Activated CD4-positive, alpha-beta T cell treated with anti-CD3 and anti-CD28 coated beads, Interleukin-2, Interleukin-6, amounts not matched to agents 100 ng/mL and 50 ng/mL, durations not matched to agents 16 hours and 8 hours (primary cell): Measurements from ENCODE around the gene MTCH1.

Experiments used
- DNase-seq: peaks from one replicate; pipeline ENCODE4 v3.0.0-alpha.2; 2020

Gene MTCH1

DNA sequence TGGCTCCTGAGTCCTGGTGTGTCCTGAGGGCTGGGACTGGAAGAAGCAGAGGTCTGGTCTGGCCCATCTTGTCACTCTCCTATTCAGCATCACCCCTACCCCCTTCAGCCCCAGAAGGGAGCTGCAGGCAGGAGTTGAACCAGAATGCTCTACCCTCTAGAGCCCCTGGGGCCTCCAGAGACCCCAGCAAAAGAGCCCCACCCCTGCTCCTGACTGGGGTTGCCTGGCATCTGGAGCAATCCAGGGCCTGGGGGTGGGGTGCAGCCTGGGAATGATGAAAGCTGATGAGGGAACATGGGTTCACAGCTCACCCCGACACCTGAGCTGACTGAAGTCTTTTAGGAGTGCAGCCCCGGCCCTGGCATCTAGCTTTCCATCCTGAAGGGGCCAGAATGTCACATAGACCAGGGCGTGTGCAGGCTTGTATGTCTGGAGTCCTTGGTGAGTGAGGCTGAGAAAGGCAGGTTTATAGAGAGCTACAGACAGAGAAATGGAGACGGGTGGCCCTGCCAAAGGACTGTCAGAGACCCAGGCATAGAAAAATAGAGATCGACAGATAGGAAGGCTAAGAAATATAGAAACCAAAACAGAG is 31.7 kb upstream of the MTCH1 start:
- no peak for DNase-seq

DNA sequence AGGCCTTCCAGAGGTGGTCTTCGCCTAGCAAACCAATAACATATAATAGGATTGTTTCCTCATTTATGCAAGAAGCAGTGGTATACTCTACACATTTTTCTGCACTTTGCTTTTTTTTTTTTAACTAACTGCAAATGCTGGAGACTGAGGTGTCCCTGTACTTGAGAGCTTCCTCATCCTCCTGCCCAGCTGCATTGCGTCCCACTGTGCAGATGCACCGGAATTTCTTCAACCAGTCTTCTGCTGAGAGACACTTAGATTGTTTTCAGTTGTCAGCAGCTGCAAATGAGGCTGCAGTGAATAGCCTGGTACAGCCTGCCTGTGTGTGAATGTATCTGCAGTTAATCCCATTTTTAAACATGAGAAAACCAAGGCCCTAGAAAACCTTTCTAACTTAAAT is 31.0 kb upstream of the MTCH1 start:
- DNase-seq, result no peak

DNA sequence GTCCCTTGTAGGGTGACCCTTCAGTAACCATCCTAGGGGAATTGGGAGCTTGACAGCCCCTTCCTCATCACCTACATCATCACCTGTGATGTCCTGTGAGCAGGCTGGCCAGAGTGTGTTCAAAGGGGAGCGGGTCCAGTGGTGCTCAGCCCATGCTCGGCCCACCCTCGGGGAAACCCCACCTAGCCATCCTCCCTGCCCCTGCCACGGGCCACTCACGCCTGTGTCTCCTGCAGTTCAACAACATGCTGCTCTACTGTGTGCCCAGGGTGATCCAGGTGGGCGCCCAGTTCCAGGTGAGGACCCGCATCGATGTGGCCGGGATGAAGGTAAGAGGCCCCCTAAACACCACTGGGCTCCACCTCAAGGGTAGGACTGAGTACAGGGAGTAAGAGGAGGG is 29.5 kb upstream of the MTCH1 start:
- no peak for DNase-seq

DNA sequence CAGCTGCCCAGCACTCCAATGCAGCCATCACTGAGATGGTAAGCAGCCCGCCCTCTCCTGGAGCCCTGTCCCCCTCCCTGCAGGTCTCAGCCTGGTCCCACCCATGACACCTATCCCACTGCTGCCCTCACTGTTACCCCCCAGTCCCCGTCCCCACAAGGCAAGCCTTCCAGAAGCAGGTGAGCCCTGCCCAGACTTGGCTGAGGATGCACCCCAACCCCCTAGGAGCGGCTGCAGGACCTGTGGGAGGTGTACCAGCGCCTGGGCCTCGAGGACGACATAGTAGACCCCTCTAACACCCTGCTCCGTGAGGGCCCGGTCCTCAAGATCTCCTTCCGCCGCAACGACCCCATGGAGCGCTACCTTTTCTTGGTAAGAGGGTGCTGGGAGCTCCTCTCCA is 28.7 kb upstream of the MTCH1 start:
- no peak for DNase-seq

DNA sequence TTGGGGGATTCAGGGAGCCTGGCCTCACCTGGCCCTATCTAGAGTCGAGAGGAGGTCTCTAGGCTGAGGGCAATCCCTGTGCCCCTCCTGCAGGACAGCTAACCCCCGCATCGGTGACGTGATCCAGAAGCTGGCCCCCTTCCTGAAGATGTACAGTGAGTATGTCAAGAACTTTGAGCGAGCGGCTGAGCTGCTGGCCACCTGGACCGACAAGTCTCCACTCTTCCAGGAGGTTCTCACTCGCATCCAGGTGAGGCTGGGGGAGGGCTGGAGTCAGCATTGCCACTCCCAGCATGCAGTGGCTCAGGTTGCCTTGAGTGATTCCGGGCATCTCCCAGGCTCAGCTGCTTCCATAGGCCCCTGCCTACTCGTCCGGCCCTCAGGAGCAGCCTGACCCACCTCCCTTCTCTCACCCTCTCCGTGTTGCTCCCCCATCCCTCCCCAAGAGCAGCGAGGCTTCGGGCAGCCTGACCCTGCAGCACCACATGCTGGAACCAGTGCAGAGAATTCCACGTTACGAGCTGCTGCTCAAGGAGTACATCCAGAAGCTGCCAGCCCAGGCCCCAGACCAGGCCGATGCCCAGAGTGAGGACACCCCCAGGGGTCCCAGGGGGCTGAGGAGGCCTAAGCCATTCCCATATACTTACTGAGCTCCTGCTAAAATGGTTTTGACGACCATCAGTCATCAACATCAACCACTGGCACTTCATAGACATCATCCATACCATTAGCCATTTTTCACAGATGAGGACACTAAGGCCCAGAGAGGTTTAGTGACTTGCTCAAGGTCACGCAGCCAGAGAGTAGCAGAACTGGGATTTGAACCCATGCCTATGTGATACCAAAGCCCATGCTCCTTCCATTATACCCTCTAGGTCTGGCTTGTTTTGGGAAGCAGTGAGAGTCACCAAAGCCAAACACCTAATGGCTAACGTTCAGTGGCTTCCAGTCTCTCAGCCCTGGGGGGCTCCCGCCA is 27.8 kb upstream of the MTCH1 start:
- DNase-seq, result no peak

DNA sequence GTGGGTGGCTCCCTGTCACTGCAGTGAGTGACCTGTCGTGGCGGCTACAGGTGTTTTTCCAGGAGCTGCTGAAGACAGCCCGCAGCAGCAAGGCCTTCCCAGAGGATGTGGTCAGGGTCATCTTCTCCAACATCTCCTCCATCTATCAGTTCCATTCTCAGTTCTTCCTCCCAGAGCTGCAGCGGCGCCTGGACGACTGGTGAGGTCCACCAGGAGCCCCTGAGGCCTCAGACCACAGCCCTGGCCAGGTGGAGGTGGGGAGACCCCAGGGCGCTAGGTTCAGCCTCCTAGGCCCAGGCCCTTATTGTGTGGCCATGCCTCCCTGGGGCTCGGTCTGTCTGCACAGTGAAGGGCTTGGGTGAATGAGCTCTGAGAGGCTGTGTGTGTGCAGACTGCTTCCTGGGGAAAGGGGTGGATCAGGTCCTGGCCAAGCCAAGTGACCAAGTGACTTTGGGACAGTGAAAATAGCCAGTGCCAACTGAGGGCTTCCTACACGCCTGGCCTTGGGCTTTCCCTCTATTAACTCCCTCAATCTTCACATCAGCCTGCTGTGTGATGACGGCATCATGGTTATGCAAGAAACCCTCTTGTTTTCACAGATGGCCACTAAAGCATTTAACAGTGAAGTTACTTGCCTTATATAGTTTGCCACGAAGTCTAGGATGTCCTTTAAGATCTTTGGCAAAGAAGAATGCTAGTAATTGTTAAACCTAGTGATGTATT is 25.8 kb upstream of the MTCH1 start:
- no peak for DNase-seq

DNA sequence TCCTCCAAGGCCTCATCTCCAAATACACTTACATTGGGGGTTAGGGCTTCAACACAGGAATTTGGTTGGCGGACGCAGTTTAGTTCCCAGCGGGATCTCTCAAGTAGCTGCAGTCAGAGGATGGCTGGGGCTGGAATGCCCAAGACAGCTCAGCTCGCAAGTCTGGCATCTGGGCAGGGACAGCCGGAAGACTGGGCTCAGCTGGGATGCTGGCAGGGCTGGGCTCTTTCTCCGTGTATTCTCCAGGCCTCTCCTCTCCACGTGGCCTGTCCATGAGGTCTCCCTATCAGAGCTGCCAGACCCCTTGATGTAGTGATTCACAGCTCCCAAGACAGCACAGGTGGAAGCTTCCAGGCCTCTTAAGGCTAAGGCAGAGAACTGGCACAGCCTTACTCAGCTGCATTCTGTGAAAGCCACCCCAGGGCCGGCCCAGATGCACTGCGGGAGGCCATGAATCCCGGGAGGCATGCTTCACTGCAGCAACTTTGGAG is 24.5 kb upstream of the MTCH1 start:
- DNase-seq, result no peak

DNA sequence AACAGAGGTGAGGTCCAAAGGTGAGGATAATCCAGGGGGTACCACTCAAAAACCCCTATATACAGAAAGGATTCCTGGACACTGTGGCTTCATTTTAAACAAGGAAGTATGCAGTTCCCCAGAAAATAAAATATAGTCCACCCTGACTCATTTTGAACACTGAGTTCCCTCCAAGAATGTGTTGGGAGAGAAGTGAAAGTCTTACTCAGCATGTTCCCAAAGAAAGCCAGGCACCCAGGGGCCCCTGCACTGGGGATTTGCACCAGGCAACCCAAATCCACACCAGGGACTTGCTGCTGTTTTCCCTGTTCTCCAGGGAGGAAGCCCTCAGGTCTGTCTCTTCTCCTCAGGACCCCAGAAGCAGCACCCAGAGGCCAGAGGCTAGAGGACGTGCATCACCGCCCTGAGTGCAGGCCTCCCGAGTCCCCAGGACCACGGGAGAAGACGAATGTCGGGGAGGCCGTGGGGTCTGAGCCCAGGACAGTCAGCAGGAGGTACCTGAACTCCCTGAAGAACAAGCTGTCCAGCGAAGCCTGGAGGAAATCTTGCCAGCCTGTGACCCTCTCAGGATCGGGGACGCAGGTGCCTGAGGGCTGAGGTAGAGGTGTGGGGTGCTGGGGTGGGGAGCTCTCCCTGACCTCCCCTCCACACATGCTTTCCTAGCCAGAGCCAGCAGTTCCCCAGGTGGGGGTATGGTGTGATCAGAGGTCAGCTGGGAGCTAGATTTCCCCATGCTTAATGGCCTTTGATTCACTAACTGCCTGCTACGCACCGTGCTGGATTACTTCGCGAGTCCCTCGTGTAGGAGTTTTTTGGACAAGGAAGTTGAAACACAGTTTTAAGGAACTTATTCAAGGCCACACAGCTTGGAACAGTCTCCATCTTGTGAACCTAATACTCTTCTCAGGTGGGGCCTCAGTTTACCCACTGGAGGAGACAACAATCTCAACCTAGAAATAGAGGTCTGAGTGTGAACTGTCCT is 22.8 kb upstream of the MTCH1 start:
- DNase-seq, result no peak

DNA sequence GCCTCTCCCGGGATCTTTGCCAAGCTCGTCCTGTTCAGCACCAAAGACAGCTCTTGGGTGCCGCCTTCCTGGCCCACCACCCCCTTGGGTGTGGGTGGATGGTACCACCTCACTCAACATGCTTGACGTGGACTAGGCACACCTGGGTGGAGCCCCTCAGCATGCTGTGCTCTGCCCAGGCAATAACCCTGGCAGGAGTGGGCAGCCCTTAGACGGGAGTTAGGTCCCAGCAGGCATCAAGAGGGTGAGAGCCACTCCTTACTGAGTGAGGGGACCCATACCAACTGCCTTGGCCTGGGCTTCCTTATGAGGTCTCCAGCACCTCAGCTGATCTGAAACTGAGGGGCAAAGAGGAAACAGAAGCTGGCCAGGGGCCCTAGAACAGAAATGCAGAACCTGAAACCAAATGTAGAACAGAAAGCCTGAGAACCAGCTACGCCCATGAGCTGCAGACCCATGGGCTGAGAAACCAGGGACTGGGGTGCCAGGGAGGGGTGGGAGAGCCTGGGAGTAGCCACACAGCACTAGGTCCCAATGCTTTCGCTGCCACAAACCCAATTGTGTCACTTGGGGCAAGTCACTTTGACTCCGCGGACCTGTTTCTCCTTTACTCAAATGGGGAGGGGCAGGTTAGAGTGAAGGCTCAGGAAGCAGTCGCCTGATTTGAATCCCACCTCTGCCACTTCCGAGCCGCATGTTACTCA is 21.5 kb upstream of the MTCH1 start:
- DNase-seq, result peak; percentile 32

DNA sequence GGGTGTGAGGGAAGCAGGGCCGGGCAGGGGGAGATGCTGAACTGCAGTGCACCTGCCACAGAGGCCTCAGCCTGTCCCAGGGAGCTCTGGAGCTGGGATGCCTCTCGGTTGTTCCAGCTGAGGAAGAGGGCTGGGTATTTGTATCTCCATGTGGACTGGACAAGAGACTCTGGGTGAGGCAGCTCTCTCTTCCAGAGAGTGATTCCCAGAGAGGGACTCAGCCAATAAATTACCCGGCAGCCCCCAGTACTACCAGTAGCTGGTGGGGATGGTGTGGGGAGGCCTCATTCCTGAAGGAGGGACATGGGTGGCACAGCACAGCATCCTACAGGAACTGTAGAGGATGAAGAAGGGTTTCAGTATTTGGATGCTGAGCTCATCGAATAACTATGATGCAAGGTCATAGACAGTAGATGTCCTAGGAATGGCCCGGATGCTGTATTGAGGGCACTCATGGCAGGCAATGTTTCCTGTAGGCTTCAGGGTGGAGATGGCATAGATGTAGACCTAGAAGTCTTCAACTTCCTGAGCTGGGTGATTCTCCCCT is 20.9 kb upstream of the MTCH1 start:
- DNase-seq, result no peak

DNA sequence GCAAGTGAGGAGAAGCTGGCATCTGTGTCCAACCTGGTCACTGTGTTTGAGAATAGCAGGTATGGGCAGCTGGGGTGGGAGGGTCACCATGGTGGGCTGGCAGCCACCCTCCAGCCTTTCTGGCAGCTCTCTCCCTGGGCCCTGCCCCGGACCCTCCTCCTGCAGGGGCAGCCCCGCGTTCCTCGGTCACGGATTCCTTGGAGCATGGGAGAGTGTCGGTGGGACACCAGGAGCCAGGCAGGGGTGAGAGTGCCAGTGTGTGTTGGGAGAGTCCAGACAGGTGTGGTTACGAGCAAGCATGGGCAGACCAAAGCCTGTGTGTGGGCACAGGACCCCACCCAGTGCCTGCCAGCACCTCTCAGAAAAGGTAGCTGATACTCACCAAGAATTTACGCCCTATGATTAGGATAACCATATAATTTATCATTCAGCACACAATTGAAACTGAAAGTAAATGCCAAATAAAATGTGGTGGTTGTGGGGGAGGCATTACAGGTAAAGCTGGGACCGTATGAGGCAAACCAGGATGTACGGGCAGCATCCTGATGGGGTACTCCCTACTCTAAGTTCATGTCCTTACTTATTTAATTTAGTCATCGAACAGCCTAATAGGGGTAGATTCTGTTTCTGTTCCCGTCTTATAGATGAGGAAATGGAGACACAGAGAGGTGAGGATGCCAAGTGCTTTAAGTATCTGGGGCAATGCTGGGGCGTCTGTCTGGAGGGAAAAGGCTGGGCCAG is 20.0 kb upstream of the MTCH1 start:
- no peak for DNase-seq

DNA sequence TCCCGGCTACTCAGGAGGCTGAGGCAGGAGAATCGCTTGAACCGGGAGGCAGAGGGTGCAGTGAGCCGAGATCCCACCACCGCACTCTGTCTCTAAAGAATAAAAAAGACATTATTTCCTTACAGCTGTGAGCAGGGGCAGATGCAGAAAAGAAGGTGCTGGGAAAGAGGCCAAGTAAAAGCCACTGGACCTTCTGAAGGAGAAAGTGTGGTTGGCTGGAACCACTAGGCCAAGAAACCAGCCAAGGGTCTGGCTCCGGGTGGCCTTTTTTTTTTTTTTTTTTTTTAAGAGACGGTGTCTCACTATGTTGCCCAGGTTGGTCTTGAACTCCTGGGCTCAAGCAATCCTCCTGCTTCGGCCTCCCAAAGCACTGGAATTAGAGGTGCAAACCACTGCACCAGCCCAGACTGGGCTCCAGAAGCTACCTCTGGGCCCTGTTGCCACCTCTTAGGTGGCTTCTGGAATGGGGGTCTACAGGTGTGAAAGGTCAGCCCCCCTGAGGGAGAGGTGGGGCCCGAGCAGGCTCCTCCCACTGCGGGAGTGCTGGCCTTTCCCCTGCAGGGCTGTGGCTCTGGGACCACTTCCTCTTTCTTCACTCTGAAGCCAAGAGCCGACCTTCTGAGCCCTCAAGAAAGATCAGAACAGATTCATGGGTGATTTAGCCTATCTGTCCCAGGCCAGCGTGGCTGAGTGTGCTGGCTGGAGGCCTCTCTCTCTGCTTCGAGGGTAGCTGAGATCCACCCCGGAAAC is 19.2 kb upstream of the MTCH1 start, which contains the start of gene FGD2:
Gene FGD2 (plus strand): TSS at position 595 of the 750 bp plus-strand sequence. CDS start 163 bp downstream, outside the sequence.
- DNase-seq, result no peak

DNA sequence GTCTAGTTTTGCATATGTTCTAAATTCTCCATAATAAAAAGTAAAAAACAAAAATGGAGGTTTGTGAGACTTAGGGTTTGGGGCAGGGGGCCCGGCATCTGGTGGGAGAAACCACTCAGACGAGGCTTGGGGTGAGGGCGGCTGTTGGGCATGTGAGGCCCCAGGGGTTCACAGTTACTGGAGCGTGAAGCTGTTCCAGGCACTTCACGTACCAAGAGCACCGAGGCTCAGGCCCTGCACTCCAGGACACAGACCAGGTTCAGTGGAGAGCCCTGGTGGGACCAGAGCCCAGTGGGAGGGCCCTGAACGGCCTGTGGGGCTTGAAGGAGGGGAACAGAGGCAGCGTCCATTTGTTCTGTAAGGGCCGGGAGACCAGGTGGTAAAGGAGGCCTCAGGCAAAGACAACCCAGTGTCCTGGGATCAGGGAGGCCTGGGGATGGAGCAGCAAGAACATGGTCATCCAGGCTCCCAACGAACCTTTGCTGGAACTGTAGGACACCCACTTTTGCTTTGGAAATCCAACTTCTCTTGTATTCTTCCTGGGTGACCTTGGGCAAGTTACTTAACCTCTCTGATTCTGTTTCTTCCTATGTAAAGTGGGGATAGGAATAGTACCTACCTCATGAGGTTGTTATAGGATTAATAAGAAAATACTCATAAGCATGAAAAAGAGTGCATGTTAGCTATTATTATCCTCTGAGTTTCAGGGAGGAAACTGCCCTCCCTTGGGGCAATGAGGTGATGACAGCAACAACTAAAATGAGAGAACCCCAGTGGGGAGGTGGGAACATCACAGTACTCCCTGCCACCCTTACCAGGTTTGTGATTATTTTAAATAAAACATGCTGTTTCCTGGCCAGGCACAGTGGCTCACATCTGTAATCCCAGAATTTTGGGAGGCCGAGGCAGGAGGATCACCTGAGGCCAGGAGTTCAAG is 18.3 kb upstream of the MTCH1 start:
- no peak for DNase-seq

DNA sequence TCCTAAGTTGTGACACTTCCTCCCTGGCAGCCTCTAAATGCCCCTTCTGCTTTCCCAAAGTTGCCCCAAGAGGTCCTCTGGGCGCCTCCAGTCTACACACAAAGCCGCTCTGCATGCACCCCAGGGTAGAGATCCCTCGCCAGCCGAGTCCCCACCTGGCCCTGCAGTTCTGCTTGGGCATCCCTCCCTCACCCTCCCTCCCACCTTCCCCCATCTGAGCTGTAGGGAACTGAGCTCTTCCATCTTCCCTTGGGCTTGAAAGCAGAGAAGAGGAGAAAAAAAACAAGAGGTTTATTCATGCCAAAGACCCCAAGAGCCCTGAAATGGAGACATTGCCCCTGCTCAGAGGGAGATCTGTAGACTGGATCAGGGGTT is 13.7 kb upstream of the MTCH1 start:
- DNase-seq, result no peak

DNA sequence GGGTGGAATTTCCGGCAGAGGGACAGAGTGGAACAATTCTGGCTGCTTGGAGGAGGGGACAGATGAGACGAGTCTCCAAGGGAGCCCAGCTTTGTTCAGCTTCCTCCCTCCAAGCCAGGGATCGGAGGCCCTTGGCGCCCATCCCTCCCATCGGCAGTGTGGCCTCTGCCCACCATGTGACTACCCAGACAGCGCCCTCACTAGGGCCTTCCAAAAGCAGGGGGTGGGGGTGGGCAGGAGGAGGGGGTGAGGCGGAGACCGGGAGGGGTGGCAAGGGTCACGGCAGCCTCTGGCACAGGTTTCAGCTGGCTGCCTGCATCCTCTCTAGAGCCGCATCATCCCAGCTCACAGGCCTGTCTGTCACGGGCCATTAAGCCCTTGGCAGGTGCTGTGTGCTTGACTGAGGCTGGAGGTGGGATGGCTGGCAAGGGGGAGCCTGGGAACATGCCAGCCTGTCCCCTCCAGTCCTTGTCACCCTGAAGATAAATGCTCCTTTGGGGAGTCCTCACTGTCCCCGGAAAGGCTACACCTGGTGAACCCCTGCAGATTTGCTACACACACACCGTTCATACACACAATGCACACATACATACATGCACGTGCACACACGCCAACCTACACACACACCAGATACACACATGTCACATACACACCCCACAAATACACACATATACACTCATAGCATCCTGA is 13.2 kb upstream of the MTCH1 start:
- DNase-seq, result no peak

DNA sequence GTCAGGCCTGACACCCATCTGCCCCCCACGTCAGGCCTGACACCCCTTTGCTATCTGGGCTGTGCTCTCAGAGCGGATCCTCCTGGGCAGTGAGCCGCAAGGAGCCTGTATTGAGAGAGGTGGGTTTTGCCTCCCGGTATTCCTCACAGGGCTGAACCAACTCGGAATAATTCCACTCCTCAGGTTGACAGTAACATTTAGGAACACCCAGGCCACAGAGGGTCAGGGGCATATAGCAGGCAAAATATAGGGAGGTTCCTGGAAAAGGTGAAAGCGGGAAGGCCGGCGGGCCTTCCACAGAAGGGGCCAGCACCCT is 12.7 kb upstream of the MTCH1 start:
- DNase-seq, result no peak

DNA sequence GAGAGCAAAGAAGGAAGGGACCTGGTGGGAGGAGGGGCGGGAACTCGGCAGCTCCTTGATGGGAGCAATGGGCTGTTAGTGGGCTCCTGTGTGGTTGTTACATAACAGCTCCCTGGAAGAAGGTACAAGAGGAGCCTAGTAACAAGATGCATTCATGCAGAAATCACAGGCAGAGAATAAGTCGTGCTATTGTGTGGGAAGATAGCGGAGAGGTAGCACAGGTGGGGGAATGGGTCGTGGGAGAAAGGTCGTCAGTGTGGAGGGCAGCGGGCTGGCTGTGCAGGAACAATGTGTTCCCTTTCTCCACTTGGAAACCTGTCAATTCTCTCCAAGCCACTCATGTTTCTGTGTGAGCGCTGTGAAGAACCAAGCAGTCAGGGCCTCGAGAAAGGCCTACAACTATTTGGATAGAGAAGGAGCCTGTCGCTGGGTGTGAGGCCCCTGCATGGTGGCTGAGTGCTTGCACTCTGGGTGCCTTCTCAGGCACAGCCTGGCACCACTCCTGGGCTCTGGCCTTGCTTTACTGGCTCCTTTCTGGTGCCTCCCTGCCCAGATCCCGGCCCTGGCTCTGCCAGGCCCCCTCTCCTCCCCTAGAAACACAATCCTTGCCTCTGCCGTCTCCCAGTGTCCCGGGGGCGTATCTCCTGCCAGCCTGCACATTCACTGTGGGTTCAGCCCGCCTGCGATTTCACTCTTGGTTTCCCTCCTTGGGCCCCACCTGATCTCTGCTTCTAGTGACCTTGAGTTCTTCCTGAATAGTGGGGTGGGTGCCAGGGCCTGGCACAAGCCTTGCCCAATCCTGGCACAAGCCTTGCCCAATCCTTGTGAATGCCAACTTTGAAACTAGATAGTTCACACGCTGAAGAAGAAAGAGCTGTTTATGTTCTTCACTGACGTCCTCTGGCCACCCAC is 12.1 kb upstream of the MTCH1 start:
- DNase-seq, result no peak
